Astrocyte of the cerebellum (primary cell): Measurements from ENCODE around the gene HCLS1.

ENCODE experiments used
- DNase-seq: peaks from one replicate; pipeline ENCODE4 v3.0.0-alpha.2; 2011; ENCODE audit warnings: low read depth
- H3K4me3 ChIP-seq: 2 replicates; pipeline ENCODE4 v1.5.1; 2011; ENCODE audit warnings: mild to moderate bottlenecking, low read depth, low read length, moderate library complexity
- in situ Hi-C: cut with HindIII; loops from 2 replicates; pipeline ENCODE4 v1.10.0; 2017; ENCODE audit warnings: low sequenced_read_pairs
- TF ChIP-seq, protein P1 (sequence below): IDR thresholded peaks from 2 replicates; pipeline ENCODE4 v1.5.1; 2012; ENCODE audit warnings: low read length, low read depth, moderate library complexity, mild to moderate bottlenecking; ENCODE audit errors: missing control alignments

HCLS1 gene

GRCh38 chr3:121592856-121593702 is 67.6 kb downstream of the HCLS1 start, which contains the start of gene FBXO40:
Gene FBXO40 (plus strand): TSS chr3:121593379. CDS start chr3:121620576, 27,197 bp downstream.
- TF ChIP-seq, protein P1, sequence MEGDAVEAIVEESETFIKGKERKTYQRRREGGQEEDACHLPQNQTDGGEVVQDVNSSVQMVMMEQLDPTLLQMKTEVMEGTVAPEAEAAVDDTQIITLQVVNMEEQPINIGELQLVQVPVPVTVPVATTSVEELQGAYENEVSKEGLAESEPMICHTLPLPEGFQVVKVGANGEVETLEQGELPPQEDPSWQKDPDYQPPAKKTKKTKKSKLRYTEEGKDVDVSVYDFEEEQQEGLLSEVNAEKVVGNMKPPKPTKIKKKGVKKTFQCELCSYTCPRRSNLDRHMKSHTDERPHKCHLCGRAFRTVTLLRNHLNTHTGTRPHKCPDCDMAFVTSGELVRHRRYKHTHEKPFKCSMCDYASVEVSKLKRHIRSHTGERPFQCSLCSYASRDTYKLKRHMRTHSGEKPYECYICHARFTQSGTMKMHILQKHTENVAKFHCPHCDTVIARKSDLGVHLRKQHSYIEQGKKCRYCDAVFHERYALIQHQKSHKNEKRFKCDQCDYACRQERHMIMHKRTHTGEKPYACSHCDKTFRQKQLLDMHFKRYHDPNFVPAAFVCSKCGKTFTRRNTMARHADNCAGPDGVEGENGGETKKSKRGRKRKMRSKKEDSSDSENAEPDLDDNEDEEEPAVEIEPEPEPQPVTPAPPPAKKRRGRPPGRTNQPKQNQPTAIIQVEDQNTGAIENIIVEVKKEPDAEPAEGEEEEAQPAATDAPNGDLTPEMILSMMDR: no peak
- in situ Hi-C loops: no loop called here
- no peak for DNase-seq
- no peak within 1 kb of the TSS for H3K4me3 ChIP-seq

- in situ Hi-C loops: no loop called here
- no peak overlapping the region for H3K4me3 ChIP-seq
- no peak for DNase-seq
- TF ChIP-seq, protein P1: no peak
Observed at GRCh38 chr3:121584418-121584817, 76.3 kb downstream of the HCLS1 start.

- in situ Hi-C loops: no loop called here
- TF ChIP-seq, protein P1: no peak
- DNase-seq: no peak
- H3K4me3 ChIP-seq: no peak overlapping the region
Observed at GRCh38 chr3:121581691-121582090, 79.0 kb downstream of the HCLS1 start.
